GM19467 (cell line): ENCODE measurements around the gene IFITM5.
"Not testable (repeated sequence)": the region's sequence is repeated elsewhere in the genome, so short reads cannot be mapped to it uniquely, and the experiment has no call there.

ENCODE experiments used
- ATAC-seq: cut with Tn5 transposase; IDR thresholded peaks from one replicate; pipeline ENCODE4 v1.9.1; 2021; ENCODE audit warnings: mild to moderate bottlenecking, moderate library complexity; ENCODE audit not compliant: unreplicated experiment

Gene IFITM5

GRCh38 chr11:299081-299891 lies at the start of gene IFITM5:
Gene IFITM5 (minus strand): TSS chr11:299526. CDS start chr11:299490, 36 bp downstream.
- no peak for ATAC-seq

- ATAC-seq = no peak
These were observed 47.2 kb upstream of the IFITM5 start for GRCh38 chr11:346529-346928.

DNA sequence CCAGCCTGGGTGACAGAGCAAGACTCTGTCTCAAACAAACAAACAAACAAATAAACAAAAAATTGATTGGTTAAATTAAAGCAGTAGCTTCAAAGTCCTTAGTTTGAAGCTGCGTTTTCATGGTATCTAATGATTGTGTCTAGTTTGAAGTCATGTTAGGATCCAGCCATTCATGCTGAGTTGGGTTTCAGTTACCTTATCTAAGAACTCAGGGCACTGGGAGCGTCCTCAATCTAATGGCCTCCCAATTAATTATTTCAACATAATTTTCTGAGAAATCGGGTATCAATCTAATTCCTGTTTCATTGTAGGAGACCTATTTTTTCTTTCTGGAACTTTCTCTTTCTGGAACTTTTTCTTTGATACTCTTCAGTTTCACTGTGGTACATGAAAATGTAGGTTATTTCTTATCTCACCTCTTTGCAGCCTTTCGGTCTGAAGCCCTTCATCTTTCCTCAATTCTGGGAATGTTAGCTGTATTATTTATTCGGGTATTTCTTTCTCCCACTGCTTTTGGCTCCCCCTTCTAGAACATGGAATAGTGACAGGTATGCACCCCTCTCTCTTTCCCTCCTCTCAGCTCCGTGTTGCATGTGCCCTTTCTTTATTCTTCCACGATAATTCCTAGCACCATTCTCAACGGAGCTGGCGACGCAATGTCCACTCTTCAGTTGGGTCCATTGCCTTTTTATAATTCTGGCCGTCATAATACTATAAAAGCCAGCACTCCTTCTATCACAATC lies 45.7 kb upstream of the IFITM5 start:
- no peak for ATAC-seq

GRCh38 chr11:342328-342727 lies 43.0 kb upstream of the IFITM5 start:
- no peak for ATAC-seq

GRCh38 chr11:340539-341512 lies 41.5 kb upstream of the IFITM5 start:
- no peak for ATAC-seq

- ATAC-seq = no peak
These were observed 40.6 kb upstream of the IFITM5 start for GRCh38 chr11:339963-340362.

DNA sequence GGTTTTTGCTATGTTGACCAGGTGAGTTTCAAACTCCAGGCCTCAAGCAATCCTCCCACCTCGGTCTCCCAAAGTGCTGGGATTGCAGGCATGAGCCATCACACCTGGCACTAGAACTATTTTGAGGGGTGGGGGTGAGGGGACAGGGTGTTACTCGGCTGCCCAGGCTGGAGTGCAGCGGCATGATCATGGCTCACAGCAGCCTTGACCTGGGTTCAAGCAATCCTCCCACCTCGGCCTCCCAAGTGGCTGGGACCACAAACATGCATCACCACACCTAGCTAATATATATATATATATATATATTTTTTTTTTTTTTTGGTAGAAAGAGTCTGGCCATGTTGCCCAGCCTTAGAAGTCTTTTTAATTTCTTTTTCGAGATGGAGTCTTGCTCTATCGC lies 38.4 kb upstream of the IFITM5 start:
- ATAC-seq = no peak

- no peak for ATAC-seq
These were observed 37.4 kb upstream of the IFITM5 start for GRCh38 chr11:336659-337198.

- ATAC-seq = no peak
These were observed 36.7 kb upstream of the IFITM5 start for GRCh38 chr11:335779-336658.

- no peak for ATAC-seq
These were observed 35.1 kb upstream of the IFITM5 start for GRCh38 chr11:334264-334994.

DNA sequence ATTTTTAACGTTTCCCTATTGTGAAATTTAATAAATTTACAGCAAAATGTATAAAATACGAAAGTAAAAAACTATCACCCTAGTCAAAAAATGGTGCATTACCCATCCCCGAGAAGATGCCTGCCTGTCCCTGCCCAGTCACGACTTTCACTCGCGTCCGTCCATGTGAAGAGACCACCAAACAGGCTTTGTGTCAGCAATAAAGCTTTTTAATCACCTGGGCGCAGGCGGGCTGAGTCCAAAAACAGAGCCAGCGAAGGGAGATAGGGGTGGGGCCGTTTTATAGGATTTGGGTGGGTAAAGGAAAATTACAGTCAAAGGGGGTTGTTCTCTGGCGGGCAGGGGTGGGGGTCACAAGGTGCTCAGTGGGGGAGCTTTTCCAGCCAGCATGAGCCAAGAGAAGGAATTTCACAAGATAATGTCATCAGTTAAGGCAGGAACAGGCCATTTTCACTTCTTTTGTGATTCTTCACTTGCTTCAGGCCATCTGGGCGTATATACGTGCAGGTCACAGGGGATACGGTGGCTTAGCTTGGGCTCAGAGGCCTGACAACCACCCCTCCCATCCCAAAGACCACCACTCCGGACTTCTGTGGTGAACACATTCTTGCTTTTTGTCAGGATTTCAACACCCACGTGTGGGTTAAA lies 34.4 kb upstream of the IFITM5 start:
- not testable (repeated sequence) for ATAC-seq

GRCh38 chr11:332651-333480 lies 33.5 kb upstream of the IFITM5 start:
- no peak for ATAC-seq

DNA sequence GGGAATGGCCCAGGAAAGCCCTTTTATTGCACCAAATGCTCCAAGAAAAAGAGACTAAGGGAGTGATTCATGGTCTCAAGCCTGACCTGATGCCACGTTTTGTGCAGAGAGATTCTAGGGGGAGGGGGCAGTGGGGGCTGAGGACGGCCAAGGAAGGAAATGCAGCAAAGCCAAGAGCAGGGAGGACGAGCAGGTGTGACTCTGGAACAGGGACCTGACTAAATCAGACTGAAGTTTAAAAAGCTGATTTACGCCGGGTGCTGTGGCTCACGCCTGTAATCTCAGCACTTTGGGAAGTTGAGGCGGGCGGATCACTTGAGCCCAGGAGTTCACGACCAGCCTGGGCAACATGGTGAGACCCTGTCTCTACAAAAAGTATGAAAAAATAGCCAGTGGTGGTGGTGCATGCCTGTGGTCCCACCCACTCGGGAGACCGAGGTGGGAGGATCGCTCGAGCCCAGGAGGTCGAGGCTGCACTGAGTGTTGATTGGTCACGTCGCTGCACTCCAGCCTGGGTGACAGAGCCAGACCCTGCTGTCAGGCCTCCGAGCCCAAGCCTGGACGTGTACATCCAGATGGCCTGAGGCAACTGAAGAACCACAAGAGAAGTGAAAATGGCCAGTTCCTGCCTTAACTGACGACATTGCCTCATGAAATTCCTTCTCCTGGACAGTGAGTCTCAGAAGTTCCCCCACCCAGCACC lies 32.2 kb upstream of the IFITM5 start:
- no peak for ATAC-seq

- ATAC-seq = no peak
These were observed 31.5 kb upstream of the IFITM5 start for GRCh38 chr11:330694-331357.

DNA sequence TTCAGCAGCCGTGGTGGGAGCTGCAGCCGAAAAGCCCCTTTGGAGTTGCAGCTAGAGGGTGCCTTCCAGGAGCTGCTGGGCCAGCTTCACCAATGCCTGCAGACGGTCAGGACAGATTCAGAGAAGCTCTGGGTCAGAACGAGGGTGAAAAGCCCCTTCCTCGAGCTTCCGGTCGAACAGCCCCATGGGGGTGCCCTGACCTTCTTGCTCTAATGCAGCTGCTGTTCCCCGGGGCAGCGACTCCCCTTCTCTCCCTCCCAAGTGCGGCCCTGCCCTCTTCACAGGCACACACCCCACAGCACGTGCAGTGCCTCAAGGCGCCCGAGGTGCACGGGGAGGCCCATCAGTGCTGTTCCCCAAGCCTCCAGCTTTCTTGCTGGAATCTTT lies 31.0 kb upstream of the IFITM5 start:
- ATAC-seq = no peak

DNA sequence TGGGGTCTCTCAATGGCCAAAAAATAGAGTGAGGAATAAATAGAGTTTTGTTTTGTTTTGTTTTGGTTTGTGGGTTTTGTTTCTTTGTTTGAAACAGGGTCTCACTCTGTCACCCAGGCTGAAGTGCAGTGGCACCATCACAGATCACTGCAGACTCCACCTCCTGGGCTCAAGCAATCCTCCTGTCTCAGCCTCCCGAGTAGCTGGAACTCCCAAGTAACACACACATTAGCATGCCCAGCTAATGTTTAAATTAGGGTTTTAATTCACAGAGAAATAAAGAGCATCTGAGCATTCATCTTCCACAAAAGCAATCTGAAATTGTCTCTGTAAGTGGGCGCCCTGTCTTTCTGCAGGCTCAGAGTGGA lies 30.5 kb upstream of the IFITM5 start:
- no peak for ATAC-seq
